Astrocyte (in vitro differentiated cells and primary cell): ENCODE data around the gene PPL.

Source experiments
- EZH2 ChIP-seq: IDR thresholded peaks from 2 replicates; pipeline ENCODE4 v1.6.1; 2012; ENCODE audit warnings: mild to moderate bottlenecking, low read length, inconsistent platforms; ENCODE audit not compliant: insufficient read depth
- TF ChIP-seq, protein P1 (sequence below): IDR thresholded peaks from 2 replicates; pipeline ENCODE4 v1.5.1; 2011; ENCODE audit warnings: low read depth, mild to moderate bottlenecking, inconsistent platforms, low read length, moderate library complexity; ENCODE audit not compliant: insufficient read depth

DNA sequence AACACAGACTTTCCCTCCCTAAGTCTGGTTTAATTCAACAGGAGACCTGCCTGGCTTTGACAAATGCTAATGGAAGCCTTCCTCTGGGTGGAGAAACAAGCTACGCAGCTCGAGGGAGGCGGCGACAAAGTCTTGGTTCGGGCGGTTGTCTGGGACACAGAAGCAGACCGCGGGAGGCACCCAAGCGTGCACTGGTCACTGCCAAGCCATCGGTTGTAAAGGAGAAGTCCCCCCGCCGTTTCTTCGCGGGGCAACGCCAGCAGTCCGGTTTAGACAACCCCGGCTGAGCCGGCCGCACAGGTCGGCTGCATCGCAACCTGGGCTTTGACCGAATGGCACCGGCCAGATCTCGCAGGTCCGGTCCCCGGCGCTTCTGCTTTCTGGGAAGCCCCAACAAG is 90.4 kb downstream of the PPL start:
- TF ChIP-seq EZH2: no peak
- TF ChIP-seq, protein P1, sequence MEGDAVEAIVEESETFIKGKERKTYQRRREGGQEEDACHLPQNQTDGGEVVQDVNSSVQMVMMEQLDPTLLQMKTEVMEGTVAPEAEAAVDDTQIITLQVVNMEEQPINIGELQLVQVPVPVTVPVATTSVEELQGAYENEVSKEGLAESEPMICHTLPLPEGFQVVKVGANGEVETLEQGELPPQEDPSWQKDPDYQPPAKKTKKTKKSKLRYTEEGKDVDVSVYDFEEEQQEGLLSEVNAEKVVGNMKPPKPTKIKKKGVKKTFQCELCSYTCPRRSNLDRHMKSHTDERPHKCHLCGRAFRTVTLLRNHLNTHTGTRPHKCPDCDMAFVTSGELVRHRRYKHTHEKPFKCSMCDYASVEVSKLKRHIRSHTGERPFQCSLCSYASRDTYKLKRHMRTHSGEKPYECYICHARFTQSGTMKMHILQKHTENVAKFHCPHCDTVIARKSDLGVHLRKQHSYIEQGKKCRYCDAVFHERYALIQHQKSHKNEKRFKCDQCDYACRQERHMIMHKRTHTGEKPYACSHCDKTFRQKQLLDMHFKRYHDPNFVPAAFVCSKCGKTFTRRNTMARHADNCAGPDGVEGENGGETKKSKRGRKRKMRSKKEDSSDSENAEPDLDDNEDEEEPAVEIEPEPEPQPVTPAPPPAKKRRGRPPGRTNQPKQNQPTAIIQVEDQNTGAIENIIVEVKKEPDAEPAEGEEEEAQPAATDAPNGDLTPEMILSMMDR: no peak
